Sigmoid colon (tissue), 4 donors: ENCODE data around the gene TOMM34.

ENCODE experiments used
- CTCF ChIP-seq, 4 experiments: fragments of 450-650 bp in 3 of 4; fragments of 200-600 bp in 1 of 4; IDR thresholded peaks; one replicate each; pipeline ENCODE4 v1.5.1; 2016 to 2019; ENCODE audit warnings: antibody characterized with exemption in 4 of 4, mild to moderate bottlenecking in 3 of 4, moderate library complexity in 2 of 4
- EP300 ChIP-seq, 4 donors: sonication (generic); formaldehyde crosslinking; IDR thresholded peaks; one replicate each; pipeline ENCODE4 v1.6.1; 2017; ENCODE audit warnings: antibody characterized with exemption in 4 of 4

DNA sequence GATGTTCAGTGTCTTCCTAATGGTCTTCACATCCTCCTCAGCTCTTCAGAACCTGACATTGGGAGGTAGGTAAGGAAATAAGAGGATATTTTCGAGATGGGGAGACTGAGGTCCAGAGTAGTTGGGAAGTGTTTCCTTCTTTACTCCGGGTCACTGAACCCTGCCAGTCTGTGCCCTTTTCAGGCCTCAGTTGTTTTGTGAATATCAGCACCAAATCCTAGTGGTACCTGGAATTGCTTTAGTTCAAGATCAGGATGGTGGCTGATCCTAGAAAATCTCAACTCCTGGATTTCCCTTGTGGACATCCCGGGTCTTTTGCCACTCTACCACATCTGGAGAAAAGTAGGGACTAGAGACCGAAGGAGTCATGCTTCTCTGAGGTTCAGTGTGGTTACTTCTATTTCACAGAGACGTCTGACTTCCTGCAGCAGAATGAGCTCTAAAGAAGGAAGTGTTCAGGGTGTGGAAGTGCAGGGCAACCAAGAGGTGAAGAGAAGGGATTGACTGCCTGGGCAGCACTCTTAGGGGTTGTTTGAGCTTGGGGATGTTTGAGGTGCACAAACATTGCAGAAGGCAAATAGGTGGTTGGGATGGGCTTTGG, 7.1 kb upstream of the TOMM34 start:
- no peak for TF ChIP-seq CTCF (IDR thresholded peaks at IDR 0.05)
- no peak for TF ChIP-seq EP300 (IDR thresholded peaks at IDR 0.05)
